HepG2 (cell line): ENCODE measurements around the gene TICAM2. TPM values are rescaled to one million over a fixed set of nuclear protein-coding genes. Genes with fewer than 3 reads are reported as not detected.

Experiments
- CCDC6 ChIP-seq: sonication (generic); formaldehyde crosslinking; IDR thresholded peaks from 2 replicates; pipeline ENCODE4 v1.8.1; 2022; ENCODE audit warnings: mild to moderate bottlenecking, missing genetic modification reagents, moderate library complexity
- CEBPG ChIP-seq: IDR thresholded peaks from 2 replicates; pipeline ENCODE4 v1.6.1; 2016
- CREB3 ChIP-seq: sonication (generic); formaldehyde crosslinking; IDR thresholded peaks from 2 replicates; pipeline ENCODE4 v1.5.0; 2020; ENCODE audit warnings: missing genetic modification reagents
- HMG20B ChIP-seq: conservative IDR thresholded peaks from 2 replicates; pipeline ENCODE4 v1.6.1; 2016; ENCODE audit warnings: missing genetic modification reagents, missing compliant biosample characterization
- MLLT10 ChIP-seq: sonication (generic); formaldehyde crosslinking; IDR thresholded peaks from 2 replicates; pipeline ENCODE4 v1.4.0; 2020; ENCODE audit warnings: missing genetic modification reagents
- NCOR1 ChIP-seq: fragments of 200-600 bp; sonication (generic); IDR thresholded peaks from 2 replicates; pipeline ENCODE4 v1.7.0; 2017; ENCODE audit warnings: antibody characterized with exemption, low read length, borderline replicate concordance
- POLR2AphosphoS2 ChIP-seq: IDR thresholded peaks from 2 replicates; pipeline ENCODE4 v1.6.1; 2011; ENCODE audit warnings: low read depth, low read length, improper control_type of control experiment
- SALL2 ChIP-seq: sonication (generic); formaldehyde crosslinking; IDR thresholded peaks from 2 replicates; pipeline ENCODE4 v1.8.1; 2023; ENCODE audit warnings: mild to moderate bottlenecking, missing genetic modification reagents, inconsistent platforms
- SP5 ChIP-seq: IDR thresholded peaks from 2 replicates; pipeline ENCODE4 v1.6.1; 2016; ENCODE audit warnings: low read depth, borderline replicate concordance
- ZBTB25 ChIP-seq: IDR thresholded peaks from 2 replicates; pipeline ENCODE4 v1.6.1; 2018; ENCODE audit warnings: missing genetic modification reagents
- ZFP36L1 ChIP-seq: sonication (generic); formaldehyde crosslinking; IDR thresholded peaks from 2 replicates; pipeline ENCODE4 v1.8.0; 2022; ENCODE audit warnings: mild to moderate bottlenecking, missing genetic modification reagents, moderate library complexity
- ZFP90 ChIP-seq: sonication (generic); formaldehyde crosslinking; IDR thresholded peaks from 2 replicates; pipeline ENCODE4 v1.8.0; 2022; ENCODE audit warnings: missing genetic modification reagents, mild to moderate bottlenecking, inconsistent platforms, borderline replicate concordance
- ZNF138 ChIP-seq: sonication (generic); formaldehyde crosslinking; IDR thresholded peaks from 2 replicates; pipeline ENCODE4 v1.5.0; 2020; ENCODE audit warnings: mild to moderate bottlenecking, low read depth, missing genetic modification reagents
- ZNF18 ChIP-seq: sonication (generic); formaldehyde crosslinking; IDR thresholded peaks from 2 replicates; pipeline ENCODE4 v1.8.0; 2022; ENCODE audit warnings: mild to moderate bottlenecking, missing genetic modification reagents; ENCODE audit not compliant: insufficient replicate concordance
- ZNF260 ChIP-seq: sonication (generic); formaldehyde crosslinking; IDR thresholded peaks from 2 replicates; pipeline ENCODE4 v1.4.0; 2020; ENCODE audit warnings: missing genetic modification reagents, low read depth, mild to moderate bottlenecking, borderline replicate concordance
- ZNF343 ChIP-seq: sonication (generic); formaldehyde crosslinking; IDR thresholded peaks from 2 replicates; pipeline ENCODE4 v1.4.0; 2020; ENCODE audit warnings: mild to moderate bottlenecking, missing genetic modification reagents
- ZNF552 ChIP-seq: sonication (generic); formaldehyde crosslinking; IDR thresholded peaks from 2 replicates; pipeline ENCODE4 v1.9.0; 2022; ENCODE audit warnings: missing genetic modification reagents, mild to moderate bottlenecking, borderline replicate concordance
- ZNF577 ChIP-seq: sonication (generic); formaldehyde crosslinking; IDR thresholded peaks from 2 replicates; pipeline ENCODE4 v1.4.0; 2020; ENCODE audit warnings: mild to moderate bottlenecking, low read depth, missing genetic modification reagents, borderline replicate concordance
- polyA plus RNA-seq, 8 experiments: library from polyadenylated mRNA; depleted of rRNA in 3 of 8; stranded (reverse) in 7 of 8; unstranded in 1 of 8; fragments of >200 nt; fragmentation: Illumina TruSeq in 4 of 8; extraction: Trizol in 4 of 8; gene quantifications; 2 replicates each; pipeline versions ENCODE4 v1.2.1 to v1.2.3, GENCODE V29; 2011 to 2016; ENCODE audit warnings: low read depth in 4 of 8, missing spikeins in 1 of 8, mixed read lengths in 1 of 8; ENCODE audit not compliant: insufficient read depth in 1 of 8
- total RNA-seq, 5 experiments: library from RNA; depleted of rRNA; stranded (reverse); fragments of >200 nt; fragmentation: Illumina TruSeq; extraction: Trizol; gene quantifications; 2 replicates each; pipeline ENCODE4 v1.2.3, GENCODE V29; 2016; ENCODE audit warnings: low read depth in 1 of 5
- TF ChIP-seq, protein P1 (sequence below): sonication (generic); formaldehyde crosslinking; IDR thresholded peaks from 2 replicates; pipeline ENCODE4 v1.4.0; 2020; ENCODE audit warnings: missing genetic modification reagents
- TF ChIP-seq, protein P2 (sequence below): sonication (generic); formaldehyde crosslinking; IDR thresholded peaks from 2 replicates; pipeline ENCODE4 v1.4.0; 2020; ENCODE audit warnings: mild to moderate bottlenecking, missing genetic modification reagents

The TICAM2 gene
- total and polyA plus RNA-seq, 2 of the 13 experiments (the other 11 are each of a cell fraction or from before 2014, with no cell fraction given): 0.04 TPM; not detected in 1

DNA sequence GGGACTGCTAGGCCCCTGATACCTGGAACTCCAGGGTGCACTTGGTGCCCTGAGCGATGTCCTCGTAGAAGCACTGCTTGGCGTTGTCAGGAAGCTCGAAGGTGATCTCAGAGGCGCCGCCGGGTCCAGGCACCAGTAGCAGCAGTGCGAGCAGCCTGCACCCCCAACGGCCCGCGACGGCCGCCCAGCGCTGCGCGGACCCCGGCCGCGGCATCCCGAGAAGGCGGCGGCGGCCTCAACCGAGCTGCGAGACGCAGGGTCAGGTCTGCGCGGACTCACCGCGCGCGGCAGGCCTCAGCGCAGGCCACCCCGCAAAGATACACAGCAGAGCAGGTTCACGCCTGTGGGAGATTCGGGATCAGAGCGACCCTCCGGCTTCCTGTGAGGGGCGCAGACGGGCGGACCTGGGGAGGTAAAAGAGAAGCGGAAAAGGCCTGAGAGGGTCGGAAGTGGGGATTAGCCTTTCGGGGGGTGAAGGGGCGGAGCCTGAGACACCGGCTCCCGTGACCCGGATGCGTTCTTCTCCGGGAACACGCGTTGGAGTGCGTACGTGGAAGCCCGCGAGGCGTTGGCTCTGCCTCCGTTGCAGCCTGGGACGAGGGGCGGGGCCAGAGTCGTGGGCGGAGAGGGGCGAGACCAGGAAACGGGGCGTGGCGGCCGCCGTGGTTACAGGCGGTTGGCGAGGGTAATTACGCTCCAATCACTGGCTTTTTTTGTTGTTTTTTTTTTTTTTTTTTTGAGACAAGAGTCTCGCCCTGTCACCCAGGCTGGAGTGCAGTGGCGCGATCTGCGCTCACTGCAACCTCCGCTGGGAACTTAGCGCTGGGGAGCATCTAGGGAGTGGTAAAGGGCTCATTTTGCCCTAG is 23.5 kb upstream of the TICAM2 start, which contains the start of gene TMED7 (continued):
- TF ChIP-seq CREB3 (CRISPR knock-in tag) (no peak), SP5 (CRISPR knock-in tag) (peak; percentile 70), ZNF343 (CRISPR knock-in tag) (no peak), POLR2AphosphoS2 (no peak), SALL2 (peak; percentile 78; the same call in 1 of the 2 replicates), CCDC6 (CRISPR knock-in tag) (peak; percentile 34), ZNF552 (CRISPR knock-in tag) (peak; percentile 27; the same call in 1 of the 2 replicates), ZBTB25 (CRISPR knock-in tag) (peak; percentile 85), MLLT10 (no peak), HMG20B (CRISPR knock-in tag) (no peak), CEBPG (CRISPR knock-in tag) (peak; percentile 21; the same call in 1 of the 2 replicates), ZNF18 (no peak), ZNF577 (CRISPR knock-in tag) (no peak; the same call in 1 of the 2 replicates), ZFP36L1 (peak; percentile 58; the same call in 1 of the 2 replicates), NCOR1 (no peak; the same call in 1 of the 2 replicates), ZNF260 (no peak), ZFP90 (CRISPR knock-in tag) (no peak), ZNF138 (peak; percentile 66; the same call in 1 of the 2 replicates)
- TF ChIP-seq, protein P1, sequence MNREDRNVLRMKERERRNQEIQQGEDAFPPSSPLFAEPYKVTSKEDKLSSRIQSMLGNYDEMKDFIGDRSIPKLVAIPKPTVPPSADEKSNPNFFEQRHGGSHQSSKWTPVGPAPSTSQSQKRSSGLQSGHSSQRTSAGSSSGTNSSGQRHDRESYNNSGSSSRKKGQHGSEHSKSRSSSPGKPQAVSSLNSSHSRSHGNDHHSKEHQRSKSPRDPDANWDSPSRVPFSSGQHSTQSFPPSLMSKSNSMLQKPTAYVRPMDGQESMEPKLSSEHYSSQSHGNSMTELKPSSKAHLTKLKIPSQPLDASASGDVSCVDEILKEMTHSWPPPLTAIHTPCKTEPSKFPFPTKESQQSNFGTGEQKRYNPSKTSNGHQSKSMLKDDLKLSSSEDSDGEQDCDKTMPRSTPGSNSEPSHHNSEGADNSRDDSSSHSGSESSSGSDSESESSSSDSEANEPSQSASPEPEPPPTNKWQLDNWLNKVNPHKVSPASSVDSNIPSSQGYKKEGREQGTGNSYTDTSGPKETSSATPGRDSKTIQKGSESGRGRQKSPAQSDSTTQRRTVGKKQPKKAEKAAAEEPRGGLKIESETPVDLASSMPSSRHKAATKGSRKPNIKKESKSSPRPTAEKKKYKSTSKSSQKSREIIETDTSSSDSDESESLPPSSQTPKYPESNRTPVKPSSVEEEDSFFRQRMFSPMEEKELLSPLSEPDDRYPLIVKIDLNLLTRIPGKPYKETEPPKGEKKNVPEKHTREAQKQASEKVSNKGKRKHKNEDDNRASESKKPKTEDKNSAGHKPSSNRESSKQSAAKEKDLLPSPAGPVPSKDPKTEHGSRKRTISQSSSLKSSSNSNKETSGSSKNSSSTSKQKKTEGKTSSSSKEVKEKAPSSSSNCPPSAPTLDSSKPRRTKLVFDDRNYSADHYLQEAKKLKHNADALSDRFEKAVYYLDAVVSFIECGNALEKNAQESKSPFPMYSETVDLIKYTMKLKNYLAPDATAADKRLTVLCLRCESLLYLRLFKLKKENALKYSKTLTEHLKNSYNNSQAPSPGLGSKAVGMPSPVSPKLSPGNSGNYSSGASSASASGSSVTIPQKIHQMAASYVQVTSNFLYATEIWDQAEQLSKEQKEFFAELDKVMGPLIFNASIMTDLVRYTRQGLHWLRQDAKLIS: no peak
- TF ChIP-seq, protein P2, sequence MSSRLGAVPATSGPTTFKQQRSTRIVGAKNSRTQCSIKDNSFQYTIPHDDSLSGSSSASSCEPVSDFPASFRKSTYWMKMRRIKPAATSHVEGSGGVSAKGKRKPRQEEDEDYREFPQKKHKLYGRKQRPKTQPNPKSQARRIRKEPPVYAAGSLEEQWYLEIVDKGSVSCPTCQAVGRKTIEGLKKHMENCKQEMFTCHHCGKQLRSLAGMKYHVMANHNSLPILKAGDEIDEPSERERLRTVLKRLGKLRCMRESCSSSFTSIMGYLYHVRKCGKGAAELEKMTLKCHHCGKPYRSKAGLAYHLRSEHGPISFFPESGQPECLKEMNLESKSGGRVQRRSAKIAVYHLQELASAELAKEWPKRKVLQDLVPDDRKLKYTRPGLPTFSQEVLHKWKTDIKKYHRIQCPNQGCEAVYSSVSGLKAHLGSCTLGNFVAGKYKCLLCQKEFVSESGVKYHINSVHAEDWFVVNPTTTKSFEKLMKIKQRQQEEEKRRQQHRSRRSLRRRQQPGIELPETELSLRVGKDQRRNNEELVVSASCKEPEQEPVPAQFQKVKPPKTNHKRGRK: no peak
